ENCODE results near the gene TNPO3. TPM values are rescaled to one million over a fixed set of nuclear protein-coding genes. Genes with fewer than 3 reads are reported as not detected.

Gene TNPO3
- total RNA-seq (10 to 100 TPM; 36.0 to 40.6 (median 37.1) TPM), polyA plus RNA-seq (10 to 100 TPM; 22.6 to 62.1 (median 32.9) TPM)
- long read RNA-seq, donor 1, full-length matches to known transcripts: 15 of 27 reads
- long read RNA-seq, donor 1, partial matches to known transcripts: 8 of 27 reads
- long read RNA-seq, donor 1, other reads (novel, unspliced or antisense): 4 of 27 reads
- long read RNA-seq, donor 2, full-length matches to known transcripts: 43 of 66 reads
- long read RNA-seq, donor 2, partial matches to known transcripts: 14 of 66 reads
- long read RNA-seq, donor 2, other reads (novel, unspliced or antisense): 9 of 66 reads

GRCh38 chr7:129054438-129055293, at the start of gene TNPO3:
Gene TNPO3 (minus strand): TSS chr7:129055111. CDS start chr7:129054770, 341 bp downstream.
- H3K4me3 ChIP-seq: peak within 1 kb of the TSS; percentile 99
- H3K4me1 ChIP-seq: peaks cover 17% of the 10 kb centered on the region
- peak; percentile 97 to 99 (median 98) for ATAC-seq
- peak; percentile 95 to 97 for DNase-seq
- peaks cover 0 to 6% of the 10 kb centered on the region in 2 donors for H3K36me3 ChIP-seq (ENCODE audit: insufficient read depth in 1 of 2, low read depth in 1 of 2)
- peak within 1 kb of the TSS; percentile 99 for H3K27ac ChIP-seq
- no peaks in the 10 kb centered on the region for H3K27me3 ChIP-seq (ENCODE audit: insufficient read depth in 3 of 3, low read length in 2 of 3)
- H3K9me3 ChIP-seq: no peaks in the 10 kb centered on the region
- intact Hi-C loops (cut with DNase I): no loop called here
- no peak for TF ChIP-seq CTCF (IDR thresholded peaks at IDR 0.05)
- WGBS, 3 donors: 0 to 1% (median 0%) methylated on average over 54 to 59 of the region's 59 CpGs

GRCh38 chr7:129103561-129104324, 48.8 kb upstream of the TNPO3 start:
- no peak overlapping the region for H3K27ac ChIP-seq
- no peaks in the 10 kb centered on the region for H3K27me3 ChIP-seq (ENCODE audit: insufficient read depth in 3 of 3, low read length in 2 of 3)
- H3K4me3 ChIP-seq: no peak overlapping the region
- no peak for TF ChIP-seq CTCF (IDR thresholded peaks at IDR 0.05)
- no peak for DNase-seq
- no peaks in the 10 kb centered on the region for H3K36me3 ChIP-seq (ENCODE audit: insufficient read depth in 1 of 2, low read depth in 1 of 2)
- no peak for ATAC-seq
- no peaks in the 10 kb centered on the region for H3K9me3 ChIP-seq
- H3K4me1 ChIP-seq: peaks cover 8% of the 10 kb centered on the region
- 87 to 91% (median 91%) methylated on average over 4 of the region's 4 CpGs for WGBS, 3 donors
- intact Hi-C loops (cut with DNase I): no loop called here

GRCh38 chr7:129101746-129102145, 46.8 kb upstream of the TNPO3 start:
- no peak for ATAC-seq
- intact Hi-C loops (cut with DNase I): no loop called here

GRCh38 chr7:129100827-129101166, 45.9 kb upstream of the TNPO3 start:
- TF ChIP-seq CTCF (IDR thresholded peaks at IDR 0.05): no peak
- Histone ChIP-seq H3K9me3 (no peaks in the 10 kb centered on the region), H3K27me3 (ENCODE audit: insufficient read depth in 3 of 3, low read length in 2 of 3) (no peaks in the 10 kb centered on the region), H3K4me3 (no peak overlapping the region), H3K4me1 (peaks cover 8% of the 10 kb centered on the region), H3K36me3 (ENCODE audit: insufficient read depth in 1 of 2, low read depth in 1 of 2) (no peaks in the 10 kb centered on the region), H3K27ac (no peak overlapping the region)
- intact Hi-C loops (cut with DNase I): no loop called here
- 47 to 61% (median 56%) methylated on average over 2 of the region's 2 CpGs for WGBS, 3 donors
- ATAC-seq: no peak
- no peak for DNase-seq

More at GRCh38 chr7:129101746-129102145, 46.8 kb upstream of the TNPO3 start:
- Histone ChIP-seq H3K27me3 (ENCODE audit: insufficient read depth in 3 of 3, low read length in 2 of 3) (no peaks in the 10 kb centered on the region), H3K4me1 (peaks cover 8% of the 10 kb centered on the region), H3K36me3 (ENCODE audit: insufficient read depth in 1 of 2, low read depth in 1 of 2) (no peaks in the 10 kb centered on the region), H3K4me3 (no peak overlapping the region), H3K27ac (no peak overlapping the region), H3K9me3 (no peaks in the 10 kb centered on the region)
- WGBS, 3 donors: 62 to 76% (median 74%) methylated on average over 6 of the region's 6 CpGs
- TF ChIP-seq CTCF (IDR thresholded peaks at IDR 0.05): no peak
- no peak for DNase-seq
